Central memory CD4-positive, alpha-beta T cell (primary cell): ENCODE measurements around the gene NDUFB3.
"Not testable (repeated sequence)": the region's sequence is repeated elsewhere in the genome, so short reads cannot be mapped to it uniquely, and the experiment has no call there.

Experiments
- DNase-seq: peaks from one replicate; pipeline ENCODE4 v3.0.0; 2022
- total RNA-seq, 3 experiments: gene quantifications; one replicate each; lab custom pipeline; 2026; lab: John Stamatoyannopoulos, UW

NDUFB3 gene
- 7.3 to 32.8 (median 18.0) reads per million in 3 experiments for total RNA-seq

DNA sequence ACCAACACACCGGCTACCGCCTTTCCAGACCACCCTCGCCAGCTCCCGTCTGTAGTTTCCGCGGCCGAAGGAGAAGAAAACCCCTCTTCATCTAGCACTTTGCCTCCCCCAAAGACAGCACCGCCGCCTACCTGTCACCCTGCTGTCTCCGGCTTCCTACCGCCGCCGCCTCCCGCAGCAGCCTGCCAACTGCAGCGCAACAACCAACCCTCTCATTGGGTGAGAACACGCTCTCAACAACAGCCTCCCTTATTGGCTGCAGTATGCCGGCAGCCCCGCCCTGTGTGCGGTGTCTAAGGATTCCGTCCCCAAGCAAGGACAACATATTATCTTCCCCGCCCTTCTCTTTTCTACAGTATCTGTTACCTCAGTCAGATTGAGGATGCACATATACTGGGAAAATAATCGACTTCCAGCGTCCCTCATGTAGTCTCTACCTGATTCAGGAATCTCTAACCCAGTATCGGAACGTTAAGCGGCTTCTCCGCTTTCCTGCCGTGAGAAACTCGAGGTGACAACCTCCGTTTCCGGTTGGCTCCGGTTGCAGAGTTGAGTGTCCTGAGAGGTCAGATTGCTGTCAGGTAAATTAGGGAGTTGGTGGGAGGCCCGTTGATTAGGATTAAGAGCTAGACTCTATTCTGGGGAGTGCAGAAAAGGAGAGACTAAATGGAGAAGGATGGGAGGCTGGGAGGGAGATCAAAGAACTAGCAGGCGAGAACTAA, at the start of gene NDUFB3, which contains the start of gene HYCC2:
Gene NDUFB3, plus strand, starts transcription at position 523 of the 722 bp plus-strand sequence. CDS start 6,882 bp downstream, outside the sequence.
Gene HYCC2, minus strand, starts transcription at position 193 of the 722 bp plus-strand sequence. CDS start 47,662 bp downstream, outside the sequence.
- peak; percentile 94 for DNase-seq

DNA sequence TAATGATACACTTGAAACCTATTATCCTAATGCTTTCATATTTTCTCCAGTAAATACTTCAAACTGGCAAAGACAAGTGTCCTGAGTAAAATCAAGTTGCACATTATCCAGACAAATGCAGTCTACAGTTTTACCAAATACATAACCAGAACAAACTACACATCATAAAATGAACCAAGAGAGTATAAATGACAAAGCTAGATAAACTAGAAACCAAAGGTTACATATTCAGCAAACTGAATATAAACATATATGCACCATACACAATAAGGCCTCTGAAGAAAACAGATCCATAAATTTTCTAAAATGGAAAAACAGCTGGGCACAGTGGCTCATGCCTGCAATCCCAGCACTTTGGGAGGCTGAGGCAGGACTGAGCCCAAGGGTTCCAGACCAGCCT, 47.3 kb upstream of the NDUFB3 start:
- no peak for DNase-seq

DNA sequence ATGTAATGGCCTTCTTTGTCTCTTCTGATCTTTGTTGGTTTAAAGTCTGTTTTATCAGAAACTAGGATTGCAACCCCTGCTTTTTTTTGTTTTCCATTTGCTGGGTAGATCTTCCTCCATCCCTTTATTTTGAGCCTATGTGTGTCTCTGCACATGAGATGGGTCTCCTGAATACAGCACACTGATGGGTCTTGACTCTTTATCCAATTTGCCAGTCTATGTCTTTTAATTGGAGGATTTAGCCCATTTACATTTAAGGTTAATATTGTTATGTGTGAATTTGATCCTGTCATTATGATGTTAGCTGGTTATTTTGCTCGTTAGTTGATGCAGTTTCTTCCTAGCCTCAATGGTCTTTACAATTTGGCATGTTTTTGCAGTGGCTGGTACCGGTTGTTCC, 37.4 kb upstream of the NDUFB3 start:
- not testable (repeated sequence) for DNase-seq

DNA sequence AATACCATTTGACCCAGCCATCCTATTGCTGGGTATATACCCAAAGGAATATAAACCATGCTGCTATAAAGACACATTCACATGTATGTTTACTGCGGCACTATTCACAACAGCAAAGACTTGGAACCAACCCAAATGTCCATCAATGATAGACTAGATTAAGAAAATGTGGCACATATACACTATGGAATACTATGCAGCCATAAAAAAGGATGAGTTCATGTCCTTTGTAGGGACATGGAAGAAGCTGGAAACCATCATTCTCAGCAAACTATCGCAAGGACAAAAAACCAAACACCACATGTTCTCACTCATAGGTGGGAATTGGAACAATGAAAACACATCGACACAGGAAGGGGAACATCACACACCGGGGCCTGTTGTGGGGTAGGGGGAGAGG, 33.4 kb upstream of the NDUFB3 start:
- DNase-seq, result not testable (repeated sequence)

DNA sequence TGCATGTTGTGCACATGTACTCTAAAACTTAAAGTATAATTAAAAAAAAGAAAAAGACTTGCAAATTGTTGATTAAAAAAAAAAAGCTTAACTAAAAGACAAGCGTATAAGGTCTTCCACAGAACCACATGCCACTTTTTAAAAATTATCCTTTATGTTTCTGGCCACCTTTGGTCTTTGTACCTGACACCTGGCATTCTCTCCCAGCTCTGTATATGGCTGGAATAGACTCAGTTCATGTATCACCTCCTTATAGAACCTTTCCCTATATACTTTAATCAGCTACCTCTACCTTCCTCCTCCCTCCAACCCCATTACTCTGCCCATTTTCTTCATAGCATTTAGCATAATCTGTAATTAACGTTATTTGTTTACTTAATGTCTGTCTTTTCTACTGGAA, 32.9 kb upstream of the NDUFB3 start:
- no peak for DNase-seq

DNA sequence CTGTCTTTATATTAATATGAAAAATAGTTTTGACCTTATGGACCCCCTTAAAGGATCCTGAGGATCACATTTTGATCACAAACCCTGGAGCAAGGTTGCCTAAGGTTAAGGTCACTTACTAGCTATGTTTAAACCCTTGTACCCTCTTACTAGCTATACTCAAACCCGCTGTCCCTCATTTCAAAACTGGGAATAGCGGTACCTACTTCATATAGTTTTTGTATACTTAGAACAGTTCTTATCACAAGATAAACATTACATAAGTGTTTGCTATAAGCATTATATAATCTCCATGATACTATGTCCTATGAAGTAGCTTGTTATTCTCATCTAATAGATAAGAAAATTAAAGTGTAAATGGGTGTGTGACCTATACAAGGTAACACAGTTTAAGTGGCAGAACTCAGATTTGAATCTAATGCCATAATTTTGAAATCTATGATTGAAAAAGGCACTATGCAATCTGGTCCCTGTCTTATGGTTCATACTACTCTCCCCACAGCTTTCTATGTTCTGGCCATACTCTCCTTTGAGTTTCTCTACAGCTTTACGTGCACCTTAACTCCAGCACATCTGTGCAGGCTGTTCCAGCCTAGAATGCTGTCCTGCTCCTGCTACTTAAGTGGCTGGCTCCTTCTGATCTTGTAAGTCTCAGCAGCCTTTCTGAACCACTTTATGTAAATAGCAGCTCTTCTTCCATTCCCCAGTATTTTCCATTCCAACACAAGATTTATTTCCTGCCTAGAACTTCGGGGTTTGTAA, 30.8 kb upstream of the NDUFB3 start:
- no peak for DNase-seq

DNA sequence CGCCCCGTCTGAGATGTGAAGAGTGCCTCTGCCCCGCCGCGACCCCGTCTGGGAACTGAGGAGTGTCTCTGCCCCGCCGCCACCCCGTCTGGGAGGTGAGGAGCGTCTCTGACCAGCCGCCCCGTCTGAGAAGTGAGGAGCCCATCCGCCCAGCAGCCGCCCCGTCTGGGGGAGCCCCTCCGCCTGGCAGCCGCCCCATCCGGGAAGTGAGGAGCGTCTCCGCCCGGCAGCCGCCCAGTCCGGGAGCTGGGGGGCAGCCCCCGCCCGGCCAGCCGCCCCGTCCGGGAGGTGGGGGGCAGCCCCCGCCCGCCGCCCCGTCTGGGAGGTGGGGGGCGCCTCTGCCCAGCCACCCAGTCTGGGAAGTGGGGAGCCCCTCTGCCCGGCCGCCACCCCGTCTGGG, 29.4 kb upstream of the NDUFB3 start:
- DNase-seq, result not testable (repeated sequence)

DNA sequence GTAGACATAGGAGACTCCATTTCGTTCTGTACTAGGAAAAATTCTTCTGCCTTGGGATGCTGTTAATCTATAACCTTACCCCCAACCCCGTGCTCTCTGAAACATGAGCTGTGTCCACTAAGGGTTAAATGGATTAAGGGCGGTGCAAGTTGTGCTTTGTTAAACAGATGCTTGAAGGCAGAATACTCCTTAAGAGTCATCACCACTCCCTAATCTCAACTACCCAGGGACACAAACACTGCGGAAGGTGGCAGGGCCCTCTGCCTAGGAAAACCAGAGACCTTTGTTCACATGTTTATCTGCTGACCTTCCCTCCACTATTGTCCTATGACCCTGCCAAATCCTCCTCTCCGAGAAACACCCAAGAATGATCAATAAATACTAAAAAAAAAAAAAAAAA, 28.8 kb upstream of the NDUFB3 start:
- not testable (repeated sequence) for DNase-seq

DNA sequence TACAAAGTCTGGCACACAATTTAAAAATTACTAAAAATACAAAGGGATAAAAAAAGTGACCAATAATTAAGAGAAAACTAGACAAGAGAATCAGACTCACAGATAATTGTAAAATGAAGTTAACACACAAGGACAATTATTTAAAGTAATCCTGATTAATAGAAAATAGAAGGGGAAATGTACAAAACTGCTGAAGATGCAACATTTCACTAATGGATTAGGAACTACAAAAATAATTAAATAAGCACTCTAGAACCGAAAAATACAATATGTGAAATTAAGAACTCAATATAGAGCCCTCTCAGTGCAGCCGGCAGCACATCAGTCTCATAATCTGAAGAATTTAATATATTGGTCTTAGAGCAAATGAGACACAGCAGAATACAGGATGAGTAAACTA, 24.9 kb upstream of the NDUFB3 start:
- DNase-seq, result no peak

DNA sequence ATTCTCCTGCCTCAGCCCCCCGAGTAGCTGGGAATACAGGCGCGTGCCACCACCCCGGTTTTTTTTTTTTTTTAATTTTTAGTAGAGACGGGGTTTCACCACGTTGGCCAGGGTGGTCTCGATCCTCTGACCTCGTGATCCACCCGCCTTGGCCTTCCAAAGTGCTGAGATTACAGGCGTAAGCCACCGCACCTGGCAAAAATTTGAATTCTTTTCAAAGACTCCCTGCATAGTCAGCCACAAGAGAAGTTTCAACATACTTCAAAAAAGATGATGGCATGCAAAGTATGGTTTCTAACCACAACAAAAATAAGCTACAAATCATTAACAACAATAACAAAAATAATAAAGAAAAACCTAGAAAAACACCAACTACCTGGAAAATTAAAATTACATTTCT, 22.3 kb upstream of the NDUFB3 start:
- no peak for DNase-seq

DNA sequence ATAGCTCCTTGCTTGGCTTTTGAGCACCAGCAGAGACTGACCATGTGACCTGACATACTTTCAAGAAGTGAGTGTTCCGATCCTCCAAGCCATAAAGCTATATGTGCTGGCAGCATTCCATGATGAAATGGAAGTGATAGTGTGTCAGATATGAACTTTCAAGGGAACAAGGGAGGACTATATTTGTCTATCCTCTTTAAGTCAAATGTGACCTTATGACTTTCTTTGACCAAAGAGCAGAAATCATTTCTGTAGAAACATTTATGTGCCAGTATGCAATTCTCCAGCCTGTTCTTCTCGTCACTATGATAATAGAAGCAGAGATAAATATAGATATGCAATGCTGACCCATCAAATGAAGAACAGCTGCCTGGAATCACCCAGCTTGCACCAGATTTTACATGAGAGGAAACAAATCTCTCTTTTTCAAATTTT, 14.7 kb upstream of the NDUFB3 start:
- DNase-seq, result no peak

DNA sequence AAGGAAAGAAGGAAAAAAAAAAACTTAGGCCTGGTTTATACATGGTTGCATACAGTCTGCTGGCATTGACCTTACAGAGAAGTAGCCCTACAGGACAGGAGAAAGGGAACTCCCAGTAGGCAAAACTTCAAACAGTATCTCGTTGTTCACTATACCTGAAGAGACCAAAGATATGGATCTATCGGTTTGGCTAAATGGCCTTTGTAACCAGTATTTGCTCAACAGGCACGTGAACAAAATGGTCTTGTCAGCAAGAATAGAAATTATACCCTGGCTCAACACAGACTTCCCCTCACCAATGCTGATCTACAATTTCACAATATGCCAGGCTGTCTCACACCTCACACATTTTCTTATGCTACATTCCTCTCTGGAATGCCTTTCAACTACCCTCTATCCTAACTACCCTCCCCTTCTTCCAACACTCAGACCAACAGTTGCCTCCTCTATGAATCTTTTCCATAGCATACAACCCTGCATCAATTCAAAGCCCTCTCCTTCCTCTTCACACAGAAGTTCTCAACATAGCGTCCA, 14.0 kb upstream of the NDUFB3 start:
- no peak for DNase-seq

DNA sequence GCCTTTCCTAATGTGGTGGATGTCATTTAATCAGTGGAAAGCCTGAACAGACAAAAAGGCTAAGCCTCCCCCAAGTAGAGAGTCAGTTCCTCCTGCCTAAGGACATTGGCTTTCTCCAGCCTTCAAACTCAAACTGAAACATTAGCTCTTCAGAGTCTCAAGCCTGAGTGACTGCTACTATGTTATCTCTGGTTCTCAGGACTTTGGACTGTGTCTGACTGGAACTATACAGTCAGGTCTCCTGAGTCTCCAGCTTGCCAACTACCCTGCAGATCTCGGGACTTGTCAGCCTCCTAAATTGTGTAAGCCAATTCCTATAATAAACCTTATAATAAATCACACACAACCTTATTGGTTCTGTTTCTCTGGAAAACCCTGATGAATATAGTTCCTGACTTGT, 12.9 kb upstream of the NDUFB3 start:
- DNase-seq, result no peak

DNA sequence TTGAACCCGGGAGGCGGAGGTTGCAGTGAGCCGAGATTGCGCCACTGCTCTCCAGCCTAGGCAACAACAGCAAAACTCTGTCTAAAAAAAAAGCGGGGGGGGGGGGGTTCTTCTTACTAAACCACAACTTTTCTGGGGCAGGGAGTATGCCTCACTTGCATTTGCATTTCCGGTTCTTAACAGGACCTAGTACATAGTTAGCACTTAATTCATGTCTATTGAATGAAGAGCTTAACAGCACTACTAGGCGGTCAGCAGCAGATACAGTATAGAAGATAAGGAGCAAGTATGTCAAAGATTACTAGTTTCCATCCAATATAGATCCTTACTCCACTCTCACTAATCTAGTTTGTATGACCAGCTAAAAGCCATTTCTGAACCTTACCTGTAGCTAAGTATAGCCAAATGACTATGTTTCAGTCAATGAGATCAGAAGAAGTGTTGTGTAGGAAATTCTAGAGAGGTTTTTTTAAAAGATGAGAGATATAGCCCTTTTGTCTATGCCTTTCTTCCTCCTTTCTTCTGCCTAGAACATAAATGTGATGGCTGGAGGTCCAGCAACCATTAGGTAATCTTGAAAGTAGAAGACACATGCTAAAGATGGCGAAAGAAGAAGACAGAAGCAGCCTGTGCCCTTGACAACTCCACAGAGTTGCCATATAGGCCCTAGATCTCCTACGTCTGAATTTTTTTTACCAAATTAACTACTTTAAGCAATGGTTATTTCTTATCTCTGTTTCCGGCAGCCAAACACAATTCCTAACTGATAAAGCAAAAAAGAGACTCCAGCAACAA, 11.6 kb upstream of the NDUFB3 start:
- DNase-seq, result peak; percentile 12

DNA sequence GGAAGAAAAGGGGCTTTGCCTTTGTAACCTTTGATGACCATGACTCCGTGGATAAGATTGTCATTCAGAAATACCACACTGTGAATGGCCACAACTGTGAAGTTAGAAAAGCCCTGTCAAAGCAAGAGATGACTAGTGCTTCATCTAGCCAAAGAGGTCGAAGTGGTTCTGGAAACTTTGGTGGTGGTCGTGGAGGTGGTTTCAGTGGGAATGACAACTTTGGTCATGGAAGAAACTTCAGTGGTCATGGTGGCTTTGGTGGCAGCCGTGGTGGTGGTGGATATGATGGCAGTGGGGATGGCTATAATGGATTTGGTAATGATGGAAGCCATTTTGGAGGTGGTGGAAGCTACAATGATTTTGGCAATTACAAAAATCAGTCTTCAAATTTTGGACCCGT, 8.3 kb upstream of the NDUFB3 start:
- DNase-seq, result not testable (repeated sequence)

DNA sequence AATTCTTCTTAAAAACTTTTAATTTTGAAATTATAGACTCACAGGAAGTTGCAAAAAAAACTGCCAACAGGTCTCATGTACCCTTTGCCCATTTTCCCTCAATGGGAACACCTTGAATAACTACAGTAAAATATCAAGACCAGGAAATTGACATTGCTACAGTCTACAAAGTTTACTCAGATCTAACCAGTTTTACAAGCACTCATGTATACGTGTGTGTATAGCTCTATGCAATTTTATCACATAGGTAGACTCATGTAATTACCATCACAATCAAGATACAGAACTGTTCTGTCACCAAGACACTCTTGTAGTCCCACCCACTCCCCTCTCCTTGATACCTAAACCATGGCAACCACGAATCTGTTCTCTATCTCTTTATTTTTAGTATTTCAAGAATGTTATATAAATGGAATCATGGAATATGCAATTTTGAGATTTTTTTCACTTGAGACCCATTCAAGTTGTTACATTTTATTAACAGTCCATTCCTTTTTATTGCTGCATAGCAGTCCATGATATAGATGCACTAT, 6.9 kb upstream of the NDUFB3 start:
- DNase-seq, result no peak

DNA sequence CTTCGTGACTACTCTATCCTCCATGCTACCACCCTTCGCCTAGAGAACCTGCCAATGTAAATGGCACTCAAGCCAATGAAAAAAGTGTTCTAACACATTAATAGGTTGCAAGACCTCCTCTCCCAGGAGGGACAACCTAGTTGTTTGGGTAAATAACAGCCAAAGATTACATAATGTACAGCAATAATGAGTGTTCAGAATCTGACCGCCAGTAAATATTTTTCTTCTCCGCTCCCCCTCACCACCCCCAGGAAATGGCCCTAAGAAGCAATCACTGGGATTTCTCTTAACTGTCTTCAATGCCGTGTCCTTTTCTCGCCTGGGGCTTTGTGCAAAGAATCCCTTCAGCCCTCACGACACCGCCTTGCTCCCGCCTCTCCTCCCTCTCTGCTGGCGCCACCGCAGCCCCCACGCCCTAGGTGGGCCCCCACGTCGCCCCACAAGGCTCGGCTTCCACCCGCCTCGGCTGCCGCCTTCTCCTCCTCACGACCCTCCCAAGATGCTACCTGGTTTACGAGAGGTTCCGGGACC, 788 bp upstream of the NDUFB3 start:
- no peak for DNase-seq

DNA sequence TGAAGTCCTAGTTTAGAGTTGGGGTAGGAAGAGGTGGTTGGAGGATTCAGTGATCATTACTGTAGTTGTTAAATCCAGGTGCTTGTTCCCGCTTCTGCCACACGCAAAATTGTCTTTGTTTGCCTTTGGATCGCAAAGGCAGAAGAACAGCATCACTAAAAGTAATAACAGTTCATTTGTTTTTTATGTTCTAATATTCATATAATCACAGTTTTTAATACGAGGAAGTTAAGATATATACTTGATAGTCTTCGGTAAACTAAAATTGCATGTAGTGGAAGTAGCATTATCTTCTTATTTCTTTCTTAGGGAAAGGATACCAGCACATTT, 365 bp downstream of the NDUFB3 start:
- DNase-seq, result no peak

DNA sequence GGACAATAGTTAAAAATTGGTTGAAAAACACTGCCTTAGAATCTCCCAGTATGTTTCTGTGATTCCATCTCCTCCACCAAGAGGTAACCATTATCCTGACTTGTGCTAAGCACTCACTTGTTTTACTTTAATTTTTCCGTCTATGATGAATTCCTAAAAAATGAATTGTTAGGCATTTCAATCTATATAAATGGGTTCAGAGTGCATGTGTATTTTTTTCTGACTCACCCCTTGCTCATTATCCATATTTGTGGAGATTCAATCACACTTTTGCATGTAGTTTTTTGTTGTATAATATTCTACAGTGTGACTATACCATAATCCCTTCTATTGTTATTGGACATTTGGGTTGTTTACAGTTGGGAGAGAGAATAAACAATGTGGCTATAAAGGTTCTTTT, 1.3 kb downstream of the NDUFB3 start:
- DNase-seq, result no peak

DNA sequence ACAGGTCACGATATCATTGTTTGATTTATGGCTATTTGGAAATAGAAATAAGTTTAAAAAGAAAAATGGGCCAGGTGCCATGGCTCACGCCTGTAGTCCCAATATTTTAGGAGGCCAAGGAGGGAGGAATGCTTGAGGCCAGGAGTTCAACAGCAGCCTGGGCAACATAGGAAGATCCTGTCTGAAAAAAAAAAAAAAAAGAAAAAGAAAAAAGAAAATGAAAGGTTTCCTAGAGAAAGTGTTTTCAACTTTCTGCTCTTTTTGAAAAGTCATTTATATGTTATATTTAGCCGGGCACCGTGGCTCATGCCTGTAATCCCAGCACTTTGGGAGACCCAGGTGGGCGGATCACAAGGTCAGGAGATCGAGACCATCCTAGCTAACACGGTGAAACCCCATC, 3.2 kb downstream of the NDUFB3 start:
- no peak for DNase-seq

DNA sequence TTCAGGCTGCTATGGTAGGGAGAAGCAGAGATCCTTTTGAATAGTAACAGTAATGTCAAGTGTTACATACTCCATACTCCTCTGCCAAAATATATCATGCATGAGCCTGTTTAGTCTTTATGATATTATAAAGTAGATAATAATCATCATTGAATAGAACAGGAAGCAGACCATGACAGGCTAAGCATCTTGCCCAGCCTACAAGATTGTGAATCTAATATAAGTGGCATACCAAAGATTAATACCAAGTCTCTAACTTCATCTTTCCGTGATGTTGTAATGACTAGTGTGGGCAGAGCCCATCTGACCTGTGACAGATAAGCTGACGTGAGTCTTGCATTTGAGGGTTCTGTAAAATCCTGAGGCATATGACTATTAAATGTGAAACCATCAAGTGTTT, 13.1 kb downstream of the NDUFB3 start:
- DNase-seq, result no peak

DNA sequence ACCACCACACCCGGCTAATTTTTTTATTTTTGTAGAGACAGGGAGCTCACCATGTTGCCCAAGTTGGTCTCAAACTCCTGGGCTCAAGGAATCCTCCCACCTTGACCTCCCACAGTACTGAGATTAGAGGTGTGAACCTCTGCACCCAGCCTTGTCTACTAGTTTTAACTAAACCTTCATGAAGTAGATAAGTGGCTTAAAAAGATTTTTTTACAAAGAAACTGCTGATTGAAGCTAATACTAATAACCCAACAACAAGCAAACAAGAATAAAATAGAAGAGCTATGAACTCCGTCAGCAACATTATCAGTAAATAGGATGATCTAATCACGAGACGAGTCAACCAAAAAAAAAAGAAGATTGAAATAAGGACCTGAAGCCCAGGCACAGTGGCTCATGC, 18.8 kb downstream of the NDUFB3 start:
- no peak for DNase-seq

DNA sequence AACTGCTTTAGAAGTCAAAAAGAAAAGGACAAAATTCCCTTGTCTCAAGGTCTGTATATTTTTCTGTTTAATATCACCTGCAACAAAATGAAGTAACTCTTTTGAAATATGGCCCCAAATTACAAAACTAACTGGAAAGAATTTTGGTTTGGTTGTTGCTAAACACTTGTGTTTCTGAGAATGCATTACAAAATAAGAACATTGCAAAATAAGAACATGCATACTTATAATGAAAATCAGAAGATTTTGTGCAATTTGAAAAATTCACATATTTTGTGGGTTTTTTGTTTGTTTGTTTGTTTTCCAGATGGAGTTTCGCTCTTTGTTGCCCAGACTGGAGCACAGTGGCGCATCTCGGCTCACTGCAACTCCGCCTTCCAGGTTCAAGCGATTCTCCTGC, 21.8 kb downstream of the NDUFB3 start:
- DNase-seq, result no peak
